GM23338 (cell line): Measurements from ENCODE around the gene DDX41. TPM values are rescaled to one million over a fixed set of nuclear protein-coding genes. Genes with fewer than 3 reads are reported as not detected.

Experiments used
- ATAC-seq: fragments of 200-7000 bp; cut with Tn5 transposase; 3 replicates; pipeline ENCODE4 v1.9.1; 2020
- DNase-seq: peaks from one replicate; pipeline ENCODE4 v3.0.0-alpha.2; 2015; ENCODE audit warnings: low spot score
- H2AFZ ChIP-seq: fragments of 200-600 bp; sonication (generic); 2 replicates; pipeline ENCODE4 v1.8.0; 2016; ENCODE audit warnings: antibody characterized with exemption, mild to moderate bottlenecking, moderate library complexity
- H3F3A ChIP-seq: fragments of 200-600 bp; sonication (generic); replicated peaks from 2 replicates; pipeline ENCODE4 v1.8.0; 2017; ENCODE audit warnings: antibody characterized with exemption, mixed run types, low read depth
- H3K27ac ChIP-seq: fragments of 200-600 bp; sonication (generic); 2 replicates; pipeline ENCODE4 v1.6.1; 2016; ENCODE audit warnings: low read depth
- H3K27me3 ChIP-seq: fragments of 200-600 bp; sonication (generic); 2 replicates; pipeline ENCODE4 v1.8.0; 2016; ENCODE audit warnings: mild to moderate bottlenecking, mixed run types, moderate library complexity; ENCODE audit not compliant: insufficient read depth
- H3K36me3 ChIP-seq: fragments of 200-600 bp; sonication (generic); 2 replicates; pipeline ENCODE4 v1.8.0; 2016; ENCODE audit warnings: mild to moderate bottlenecking; ENCODE audit not compliant: insufficient read depth
- H3K4me1 ChIP-seq: fragments of 200-600 bp; sonication (generic); 2 replicates; pipeline ENCODE4 v1.8.0; 2016; ENCODE audit warnings: mild to moderate bottlenecking, moderate library complexity; ENCODE audit not compliant: insufficient read depth
- H3K4me2 ChIP-seq: fragments of 200-600 bp; sonication (generic); 2 replicates; pipeline ENCODE4 v1.7.1; 2017; ENCODE audit warnings: mixed run types
- H3K4me3 ChIP-seq: fragments of 200-600 bp; sonication (generic); 2 replicates; pipeline ENCODE4 v1.6.1; 2016; ENCODE audit warnings: mixed run types
- H3K79me2 ChIP-seq: fragments of 200-600 bp; sonication (generic); replicated peaks from 2 replicates; pipeline ENCODE4 v1.8.0; 2017; ENCODE audit warnings: mild to moderate bottlenecking; ENCODE audit not compliant: insufficient read depth
- H3K9me2 ChIP-seq: fragments of 200-600 bp; sonication (generic); 2 replicates; pipeline ENCODE4 v1.8.0; 2017; ENCODE audit not compliant: insufficient read depth
- H4K20me1 ChIP-seq: fragments of 200-600 bp; sonication (generic); replicated peaks from 2 replicates; pipeline ENCODE4 v1.8.0; 2017; ENCODE audit warnings: mild to moderate bottlenecking; ENCODE audit not compliant: insufficient read depth
- H3K27ac Mint-ChIP-seq: 2 replicates; pipeline ENCODE4 v1.8.0; 2020; ENCODE audit warnings: inconsistent platforms, mild to moderate bottlenecking, moderate library complexity, mixed read lengths
- H3K27me3 Mint-ChIP-seq: 3 replicates; pipeline ENCODE4 v1.8.0; 2022; ENCODE audit warnings: low read depth, mild to moderate bottlenecking, moderate library complexity, mixed read lengths, inconsistent platforms; ENCODE audit not compliant: insufficient read depth, poor library complexity
- H3K36me3 Mint-ChIP-seq: 3 replicates; pipeline ENCODE4 v1.8.0; 2021; ENCODE audit warnings: low read depth, mild to moderate bottlenecking, inconsistent platforms, moderate library complexity, mixed read lengths
- H3K4me1 Mint-ChIP-seq: 3 replicates; pipeline ENCODE4 v1.8.0; 2020; ENCODE audit warnings: mild to moderate bottlenecking, inconsistent platforms, mixed read lengths
- H3K4me3 Mint-ChIP-seq: 3 replicates; pipeline ENCODE4 v1.8.0; 2021; ENCODE audit warnings: moderate library complexity, mild to moderate bottlenecking, inconsistent platforms, mixed read lengths
- H3K9me3 Mint-ChIP-seq: 3 replicates; pipeline ENCODE4 v1.8.0; 2020; ENCODE audit warnings: moderate library complexity, mild to moderate bottlenecking, inconsistent platforms, mixed read lengths
- CTCF ChIP-seq, 2 experiments: fragments of 200-600 bp in 1 of 2; sonication (generic) in 1 of 2; conservative IDR thresholded peaks; 2 replicates each; pipeline versions ENCODE4 v1.5.1 to v1.6.1; 2016 to 2017; ENCODE audit warnings: antibody characterized with exemption in 2 of 2, low read depth in 2 of 2, mild to moderate bottlenecking in 2 of 2, moderate library complexity in 1 of 2
- ETS1 ChIP-seq: IDR thresholded peaks from 2 replicates; pipeline ENCODE4 v1.6.1; 2016; ENCODE audit warnings: antibody characterized with exemption
- NANOG ChIP-seq: IDR thresholded peaks from 2 replicates; pipeline ENCODE4 v1.6.1; 2016; ENCODE audit warnings: antibody characterized with exemption, borderline replicate concordance
- POLR2AphosphoS5 ChIP-seq: IDR thresholded peaks from 2 replicates; pipeline ENCODE4 v1.6.1; 2016; ENCODE audit warnings: antibody characterized with exemption, low read depth
- ZNF114 ChIP-seq: fragments of 250-450 bp; sonication (Bioruptor Pico); IDR thresholded peaks from 2 replicates; pipeline ENCODE4 v1.5.0; 2020; ENCODE audit warnings: mild to moderate bottlenecking, moderate library complexity
- ZNF462 ChIP-seq: fragments of 250-450 bp; sonication (Bioruptor Pico); IDR thresholded peaks from 2 replicates; pipeline ENCODE4 v1.5.0; 2020; ENCODE audit warnings: mild to moderate bottlenecking, moderate library complexity
- polyA plus RNA-seq: library from polyadenylated mRNA; unstranded; fragments of >200 nt; fragmentation: Nextera tagmentation; extraction: Ambion mirVana; gene quantifications from 2 replicates; pipeline ENCODE4 v1.2.1, GENCODE V29; 2016
- total RNA-seq: library from RNA; depleted of rRNA; stranded (reverse); fragments of >200 nt; shearing (Covaris generic); gene quantifications from 2 replicates; pipeline ENCODE4 v1.2.3, GENCODE V29; 2014

The DDX41 gene
- total and polyA plus RNA-seq, 2 experiments from 2014 or later = 67.1 to 139 TPM

- no peak for ATAC-seq
- Histone ChIP-seq H3K27ac (no peak overlapping the region), H2AFZ (no peak overlapping the region), H3F3A (peaks cover 13% of the 10 kb centered on the region), H3K36me3 (peaks cover 12% of the 10 kb centered on the region; the same call in 1 of the 2 replicates), H3K27me3 (no peaks in the 10 kb centered on the region), H3K9me2 (no peaks in the 10 kb centered on the region), H3K4me3 (no peak overlapping the region), H4K20me1 (peaks cover 8% of the 10 kb centered on the region), H3K4me1 (no peaks in the 10 kb centered on the region; the same call in 1 of the 2 replicates), H3K79me2 (peaks cover 5% of the 10 kb centered on the region), H3K4me2 (no peak overlapping the region)
- H3K4me1 Mint-ChIP-seq = peaks cover 3% of the 10 kb centered on the region; the same call in 2 of the 3 replicates
- H3K27me3 Mint-ChIP-seq = peaks cover 18% of the 10 kb centered on the region
- no peaks in the 10 kb centered on the region; the same call in 2 of the 3 replicates for H3K9me3 Mint-ChIP-seq
- TF ChIP-seq CTCF (conservative IDR thresholded peaks at IDR 0.05; ENCODE audit: low read depth in 2 of 2) (peak; percentile 14 to 37; a peak in 2 of 4 replicates), NANOG (no peak)
- H3K4me3 Mint-ChIP-seq = no peak overlapping the region
- H3K36me3 Mint-ChIP-seq = peaks cover 53% of the 10 kb centered on the region
- DNase-seq = no peak
- H3K27ac Mint-ChIP-seq = no peak overlapping the region
These were observed 4.3 kb upstream of the DDX41 start for GRCh38 chr5:177520916-177521513.

GRCh38 chr5:177520271-177520670 is 3.5 kb upstream of the DDX41 start:
- H3K4me1 Mint-ChIP-seq = peaks cover 9% of the 10 kb centered on the region
- Histone ChIP-seq H3K79me2 (peaks cover 12% of the 10 kb centered on the region), H3K27me3 (no peaks in the 10 kb centered on the region), H3K27ac (no peak overlapping the region), H3K36me3 (peaks cover 14% of the 10 kb centered on the region; the same call in 1 of the 2 replicates), H3F3A (peaks cover 13% of the 10 kb centered on the region), H3K9me2 (no peaks in the 10 kb centered on the region), H3K4me2 (no peak overlapping the region), H3K4me1 (no peaks in the 10 kb centered on the region; the same call in 1 of the 2 replicates), H2AFZ (no peak overlapping the region), H3K4me3 (no peak overlapping the region), H4K20me1 (peaks cover 8% of the 10 kb centered on the region; the same call in 1 of the 2 replicates)
- H3K27ac Mint-ChIP-seq = no peak overlapping the region
- H3K9me3 Mint-ChIP-seq = no peaks in the 10 kb centered on the region; the same call in 2 of the 3 replicates
- DNase-seq (no peak), ATAC-seq (no peak)
- TF ChIP-seq ZNF114 (CRISPR knock-in tag) (no peak), POLR2AphosphoS5 (no peak), ETS1 (no peak), ZNF462 (CRISPR knock-in tag) (no peak)
- no peak overlapping the region for H3K4me3 Mint-ChIP-seq
- H3K27me3 Mint-ChIP-seq = peaks cover 19% of the 10 kb centered on the region
- peaks cover 56% of the 10 kb centered on the region for H3K36me3 Mint-ChIP-seq
